Measurements from ENCODE around the gene PCBP4.

The PCBP4 gene

GRCh38 chr3:51971350-51971749 lies 4.1 kb upstream of the PCBP4 start:
- H3K4me3 ChIP-seq (ENCODE audit: low read length) = no peak overlapping the region
- no peak for DNase-seq (ENCODE audit: low read depth)
- no peak for TF ChIP-seq CTCF (conservative IDR thresholded peaks at IDR 0.05; ENCODE audit: low read length)

- no peak for DNase-seq (ENCODE audit: low read depth)
Observed at GRCh38 chr3:51970606-51971300, 3.5 kb upstream of the PCBP4 start.

GRCh38 chr3:51969841-51970240 lies 2.6 kb upstream of the PCBP4 start:
- no peak for TF ChIP-seq CTCF (conservative IDR thresholded peaks at IDR 0.05; ENCODE audit: low read length)
- H3K4me3 ChIP-seq (ENCODE audit: low read length) = no peak overlapping the region
- DNase-seq (ENCODE audit: low read depth) = no peak

More at GRCh38 chr3:51970606-51971300, 3.5 kb upstream of the PCBP4 start:
- H3K4me3 ChIP-seq (ENCODE audit: low read length) = no peak overlapping the region
- no peak for TF ChIP-seq CTCF (conservative IDR thresholded peaks at IDR 0.05; ENCODE audit: low read length)

- no peak for DNase-seq (ENCODE audit: low read depth)
- TF ChIP-seq CTCF (conservative IDR thresholded peaks at IDR 0.05; ENCODE audit: low read length) = no peak
Observed at GRCh38 chr3:51968883-51969678, 1.8 kb upstream of the PCBP4 start.

GRCh38 chr3:51968170-51968775 lies 1.0 kb upstream of the PCBP4 start:
- TF ChIP-seq CTCF (conservative IDR thresholded peaks at IDR 0.05; ENCODE audit: low read length) = no peak
- no peak for DNase-seq (ENCODE audit: low read depth)

More at GRCh38 chr3:51968883-51969678, 1.8 kb upstream of the PCBP4 start:
- H3K4me3 ChIP-seq (ENCODE audit: low read length) = no peak overlapping the region; the same call in 1 of the 2 replicates

GRCh38 chr3:51966922-51967383 lies 301 bp downstream of the PCBP4 start:
- peak overlapping the region; percentile 84 for H3K4me3 ChIP-seq (ENCODE audit: low read length)
- DNase-seq (ENCODE audit: low read depth) = no peak
- no peak for TF ChIP-seq CTCF (conservative IDR thresholded peaks at IDR 0.05; ENCODE audit: low read length)

More at GRCh38 chr3:51968170-51968775, 1.0 kb upstream of the PCBP4 start:
- peak overlapping the region; percentile 67 for H3K4me3 ChIP-seq (ENCODE audit: low read length)

Data from AG10803 (cell line).